Heart left ventricle (tissue), 13 donors: ENCODE data around the gene HID1.

Source experiments
- POLR2A ChIP-seq, 2 donors: fragments of 450-650 bp; IDR thresholded peaks; one replicate each; pipeline ENCODE4 v1.6.1; 2017; ENCODE audit warnings: antibody characterized with exemption in 2 of 2, mild to moderate bottlenecking in 2 of 2, moderate library complexity in 2 of 2
- TF ChIP-seq, protein P1 (sequence below), 12 donors: fragments of 200-600 bp; sonication (generic) in 4 of 12; IDR thresholded peaks; one replicate each; pipeline versions ENCODE4 v1.5.0 to v1.8.0; 2018 to 2022; ENCODE audit warnings: antibody characterized with exemption in 12 of 12, mild to moderate bottlenecking in 5 of 12
- donor health status: ischemic (EF 13 %, LVEDD 7.1; RV severe dilation, severe dysfunction).
- donor health status: DM: no; HTN: yes; CAD: no.
- donor health status: DM: no; HTN: no; CAD: no.
- donor health status: ischemic (EF 25% LVEDD 6.9; RV normal size, moderate dysfunction).
- donor health status: ischemic (EF 25% LVEDD 5.7; RV mildly dilated, moderate dysfunction).
- donor health status: ischemic (EF 35%, LVEDD 5.7; RV mildly dilated, moderate dysfunction).
- donor health status: nonischemic (EF 11% LVEDD 7.7; RV severe dilation, severe dysfunction).
- donor health status: DM: yes; HTN: yes; CAD: no.
- donor health status: PGD.
- donor health status: ischemic (EF 29% LVEDD 5.4; RV normal size, mild dysfunction).
- donor health status: nonischemic (EF 23%, LVEDD 6.1; RV moderate dilation, normal function).

DNA sequence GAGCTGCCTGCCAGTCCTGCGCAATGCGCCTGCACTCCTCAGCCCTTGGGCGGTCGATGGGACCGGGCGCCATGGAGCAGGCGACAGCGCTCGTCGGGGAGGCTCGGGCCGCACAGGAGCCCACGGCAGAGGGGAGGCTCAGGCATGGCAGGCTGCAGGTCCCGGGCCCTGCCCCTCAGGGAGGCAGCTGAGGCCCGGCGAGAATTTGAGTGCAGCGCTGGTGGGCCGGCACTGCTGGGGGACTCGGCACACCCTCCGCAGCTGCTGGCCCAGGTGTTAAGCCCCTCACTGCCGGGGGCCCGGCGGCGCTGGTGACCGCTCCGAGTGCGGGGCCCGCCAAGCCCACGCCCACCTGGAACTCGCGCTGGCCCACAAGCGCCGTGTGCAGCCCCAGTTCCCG lies 65.5 kb downstream of the HID1 start:
- TF ChIP-seq, protein P1, sequence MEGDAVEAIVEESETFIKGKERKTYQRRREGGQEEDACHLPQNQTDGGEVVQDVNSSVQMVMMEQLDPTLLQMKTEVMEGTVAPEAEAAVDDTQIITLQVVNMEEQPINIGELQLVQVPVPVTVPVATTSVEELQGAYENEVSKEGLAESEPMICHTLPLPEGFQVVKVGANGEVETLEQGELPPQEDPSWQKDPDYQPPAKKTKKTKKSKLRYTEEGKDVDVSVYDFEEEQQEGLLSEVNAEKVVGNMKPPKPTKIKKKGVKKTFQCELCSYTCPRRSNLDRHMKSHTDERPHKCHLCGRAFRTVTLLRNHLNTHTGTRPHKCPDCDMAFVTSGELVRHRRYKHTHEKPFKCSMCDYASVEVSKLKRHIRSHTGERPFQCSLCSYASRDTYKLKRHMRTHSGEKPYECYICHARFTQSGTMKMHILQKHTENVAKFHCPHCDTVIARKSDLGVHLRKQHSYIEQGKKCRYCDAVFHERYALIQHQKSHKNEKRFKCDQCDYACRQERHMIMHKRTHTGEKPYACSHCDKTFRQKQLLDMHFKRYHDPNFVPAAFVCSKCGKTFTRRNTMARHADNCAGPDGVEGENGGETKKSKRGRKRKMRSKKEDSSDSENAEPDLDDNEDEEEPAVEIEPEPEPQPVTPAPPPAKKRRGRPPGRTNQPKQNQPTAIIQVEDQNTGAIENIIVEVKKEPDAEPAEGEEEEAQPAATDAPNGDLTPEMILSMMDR (IDR thresholded peaks at IDR 0.05): no peak
- no peak for TF ChIP-seq POLR2A (IDR thresholded peaks at IDR 0.05)
